NCI-H1436 (cell line): ENCODE results near the gene C1QL3.

Experiments used
- DNase-seq: peaks from one replicate; lab custom pipeline; 2025; lab: John Stamatoyannopoulos, UW

The C1QL3 gene

DNA sequence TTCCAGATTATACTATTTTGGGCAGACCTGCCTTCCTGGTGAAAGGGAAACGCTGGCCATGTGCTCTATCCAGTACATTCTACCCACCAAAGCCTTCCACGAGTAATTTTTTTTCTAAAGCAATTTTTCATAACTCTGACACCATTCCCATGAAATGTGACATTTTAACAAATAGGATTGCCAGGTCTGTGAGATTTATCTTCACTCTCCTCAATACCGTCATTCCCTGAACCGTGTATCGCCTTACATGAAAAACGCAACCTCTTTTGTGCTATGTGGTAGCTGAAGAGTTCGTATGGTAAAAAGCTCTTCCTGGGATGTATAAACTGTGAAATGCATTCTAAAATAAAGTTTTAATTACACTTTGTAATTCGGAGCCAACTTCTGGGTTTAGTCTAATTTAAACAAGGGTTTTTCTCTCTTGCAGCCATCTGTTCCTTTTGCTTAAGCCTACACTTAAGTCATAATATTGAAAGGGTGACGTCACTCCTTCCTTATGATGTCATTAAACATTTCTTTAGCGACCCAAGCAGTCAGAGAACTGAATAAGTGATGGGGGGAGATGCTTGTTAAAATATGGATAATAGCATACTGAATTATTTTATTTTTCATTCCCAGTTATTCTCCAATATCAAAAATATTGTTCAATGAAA is 27.7 kb downstream of the C1QL3 start:
- no peak for DNase-seq

DNA sequence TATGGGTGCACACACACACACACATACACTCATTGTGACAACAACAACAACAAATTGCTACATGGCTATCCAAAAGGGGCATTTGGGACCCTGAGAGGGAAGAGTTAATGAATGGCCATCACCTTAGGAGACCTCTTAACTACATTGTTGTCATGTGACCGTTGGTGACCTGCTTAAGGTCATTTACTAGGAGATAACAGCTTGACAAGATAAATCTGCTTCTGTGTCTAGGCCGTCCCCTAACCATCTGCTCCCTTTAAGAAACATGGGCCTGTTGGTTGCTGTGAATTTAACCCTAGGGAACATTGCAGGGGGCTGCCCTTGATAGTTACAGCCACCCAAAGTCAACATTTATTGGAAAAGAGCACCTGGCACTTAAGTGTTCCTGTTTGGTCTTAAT is 29.7 kb downstream of the C1QL3 start:
- DNase-seq, result peak; percentile 31

DNA sequence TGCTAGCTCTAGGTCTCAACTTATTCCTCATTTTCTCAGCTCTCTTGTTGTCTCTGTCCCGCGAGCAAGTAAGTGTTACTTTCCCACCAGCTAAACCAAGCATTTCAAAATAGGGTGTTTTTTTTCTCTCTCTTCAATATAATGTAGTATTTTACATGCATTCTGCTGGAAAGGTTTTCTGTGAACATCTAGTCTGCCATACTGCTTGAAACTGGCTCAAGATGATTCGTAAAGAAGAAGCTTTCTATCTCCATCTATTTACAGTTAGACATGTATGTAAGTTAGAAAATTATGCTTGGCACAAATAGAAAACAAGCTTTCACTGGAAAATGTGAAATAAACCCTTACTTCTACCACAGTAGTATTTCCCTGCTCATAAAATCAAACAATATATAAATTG is 31.2 kb downstream of the C1QL3 start:
- DNase-seq, result no peak

DNA sequence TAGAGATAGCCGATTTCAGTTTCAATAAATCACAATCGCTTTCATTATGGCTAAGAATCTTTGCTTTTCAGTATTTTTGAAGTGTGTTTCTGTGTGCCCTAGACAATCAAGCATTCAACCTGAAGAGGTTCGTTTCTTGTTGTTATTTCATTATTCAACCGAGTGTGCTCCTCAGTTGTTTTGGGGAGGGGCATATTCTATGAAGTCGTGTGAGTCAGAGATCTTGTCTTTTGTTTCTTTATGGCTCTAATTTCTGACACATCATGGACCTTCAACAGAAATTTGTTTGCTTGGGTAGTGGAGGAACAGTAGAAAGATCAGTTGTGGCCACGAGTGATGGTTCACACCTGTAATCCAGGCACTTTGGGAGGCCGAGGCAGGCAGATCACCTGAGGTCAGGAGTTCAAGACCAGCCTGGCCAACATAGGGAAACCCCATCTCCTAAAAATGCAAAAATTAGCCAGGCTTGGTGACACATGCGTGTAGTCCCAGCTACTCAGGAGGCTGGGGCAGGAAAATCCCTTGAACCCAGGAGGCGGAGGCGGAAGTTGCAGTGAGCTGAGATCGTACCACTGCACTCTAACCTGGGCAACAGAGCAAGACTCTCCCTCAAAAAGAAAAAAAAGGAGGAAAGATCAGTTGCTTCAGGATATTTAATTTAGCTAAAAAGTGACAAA is 38.3 kb downstream of the C1QL3 start:
- no peak for DNase-seq

DNA sequence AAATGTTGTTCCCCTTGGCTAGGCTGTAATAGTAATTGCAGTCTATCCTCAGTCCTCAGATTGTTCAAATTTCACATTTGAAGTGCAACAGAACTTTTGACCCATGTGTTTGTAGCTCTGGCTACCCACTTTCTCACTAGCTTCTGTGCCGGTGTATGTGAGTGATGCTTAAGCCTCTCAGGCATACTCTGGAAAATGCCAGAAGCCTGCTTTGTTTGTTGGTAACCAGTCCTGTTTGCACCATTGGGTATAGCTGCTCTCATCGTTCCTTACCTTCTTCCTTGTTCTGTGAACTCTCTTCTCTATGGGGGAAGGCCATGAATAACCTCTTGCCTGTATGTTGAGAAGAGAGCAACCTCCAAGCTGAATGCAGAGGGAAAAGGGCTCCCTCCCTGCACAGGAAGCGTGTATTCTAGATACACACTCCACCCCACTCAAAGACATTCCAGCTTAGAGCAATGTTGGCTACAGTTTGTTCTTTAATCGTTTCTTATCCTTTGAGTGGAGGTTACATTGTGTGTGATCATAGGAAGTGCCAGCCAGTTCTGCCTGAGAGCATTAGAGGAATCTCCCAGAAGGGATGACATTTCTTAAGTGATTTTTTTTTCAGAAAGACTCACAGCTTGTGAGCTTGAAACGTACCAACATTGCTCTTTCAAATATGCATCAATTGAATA is 40.5 kb downstream of the C1QL3 start:
- DNase-seq, result no peak

DNA sequence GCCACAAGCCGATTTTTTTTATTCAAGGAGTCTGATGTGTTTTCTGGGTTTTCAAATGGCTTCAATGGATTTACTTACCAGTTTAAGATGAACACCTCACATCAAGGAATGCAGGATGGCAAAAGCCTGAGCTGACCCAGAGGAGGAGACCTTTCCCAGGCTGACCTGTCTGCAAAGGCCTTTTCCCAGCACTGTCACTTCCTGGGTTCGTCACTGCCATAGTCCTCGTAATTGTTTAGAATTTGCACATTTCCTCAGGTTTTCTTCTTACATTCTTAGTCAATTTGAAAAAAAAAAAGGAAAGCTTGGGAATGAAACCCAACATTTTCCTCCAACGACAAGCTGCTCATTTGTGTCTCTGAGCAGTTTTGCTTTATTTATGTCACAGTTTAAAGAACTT is 42.9 kb downstream of the C1QL3 start:
- DNase-seq, result no peak

DNA sequence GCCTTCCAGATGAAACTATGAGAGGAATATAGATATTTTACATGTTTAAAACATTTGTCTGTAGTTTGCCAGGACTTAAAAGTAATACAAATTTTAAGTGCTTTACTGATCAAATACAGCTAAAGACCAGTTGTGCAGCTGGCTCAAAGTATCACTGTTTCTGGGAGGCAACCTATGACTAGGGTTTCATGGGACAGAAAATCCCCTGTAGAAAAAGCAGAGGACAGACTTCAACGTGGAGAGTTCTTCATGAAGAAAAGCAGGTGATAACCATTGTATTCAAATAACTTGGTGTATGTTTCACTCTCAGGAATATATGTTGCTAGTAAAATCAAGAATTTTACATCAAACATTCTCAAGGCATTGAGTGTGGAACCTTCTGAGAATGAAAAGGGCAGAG is 43.9 kb downstream of the C1QL3 start:
- no peak for DNase-seq

DNA sequence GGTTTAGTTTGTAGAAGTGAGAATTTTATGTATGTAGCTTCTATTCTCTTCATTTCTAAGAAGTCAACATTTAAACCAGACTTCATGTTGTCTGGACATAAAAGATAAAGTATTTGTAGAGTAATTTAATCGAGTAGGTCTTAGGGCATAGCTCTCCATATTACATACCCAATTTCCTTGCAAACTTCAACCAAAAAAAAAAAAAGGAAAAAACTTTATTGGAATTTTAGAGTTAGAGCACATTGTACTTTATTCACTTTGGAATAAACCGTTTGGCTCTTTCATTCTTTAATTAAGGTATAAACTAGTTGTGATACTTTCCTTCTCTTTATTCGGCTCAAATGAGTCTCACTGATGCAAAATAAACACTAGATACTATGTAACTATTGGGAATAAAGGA is 48.9 kb downstream of the C1QL3 start:
- no peak for DNase-seq

DNA sequence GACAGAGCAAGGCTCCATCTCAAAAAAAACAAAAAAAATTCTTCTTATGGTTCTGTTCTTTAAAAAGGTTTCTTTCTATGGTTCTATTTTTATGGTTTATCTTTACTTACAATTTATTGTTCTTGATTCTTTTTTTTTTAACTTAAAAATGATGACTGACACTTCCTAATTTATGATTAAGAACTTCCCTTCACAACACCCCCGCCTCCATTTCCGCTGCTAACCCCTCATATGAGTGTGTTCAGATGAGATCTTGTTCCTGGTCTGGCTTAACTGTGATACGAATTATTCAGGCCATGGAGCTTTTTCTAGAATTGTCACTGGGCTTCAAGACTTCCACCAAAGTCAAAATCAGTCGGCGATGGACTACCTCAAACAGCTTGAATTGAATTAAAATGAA is 50.9 kb downstream of the C1QL3 start:
- no peak for DNase-seq

DNA sequence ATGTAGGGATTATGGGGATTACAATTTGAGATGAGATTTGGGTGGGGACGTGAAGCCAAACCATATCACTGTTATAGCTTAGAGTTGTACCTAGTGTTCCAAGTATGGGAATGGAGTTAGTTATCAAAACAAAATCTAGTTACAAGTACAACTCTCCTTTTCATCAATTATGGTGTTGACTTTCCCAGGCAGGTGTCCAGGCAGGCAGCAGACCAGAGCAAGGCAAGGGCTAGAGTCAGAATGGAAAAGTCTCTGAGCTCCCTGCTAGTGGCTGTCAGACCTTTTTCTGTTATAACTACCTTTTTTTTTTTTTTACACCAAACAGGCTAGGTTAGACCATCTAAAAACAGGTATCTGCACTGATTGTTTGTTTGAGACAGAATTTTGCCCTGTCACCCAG is 55.7 kb downstream of the C1QL3 start:
- DNase-seq, result no peak
